A204.1 (cell line): ENCODE data around the gene ESR2.

ENCODE experiments used
- FAIRE-seq: peaks from 2 replicates; lab custom pipeline; 2012; peaks lifted over from hg19 to GRCh38; lab: Jason Lieb, UNC

ESR2 gene

GRCh38 chr14:64265222-64265621 is 28.9 kb downstream of the ESR2 start:
- FAIRE-seq: no peak

GRCh38 chr14:64260418-64260817 is 33.8 kb downstream of the ESR2 start:
- FAIRE-seq: no peak

GRCh38 chr14:64255756-64256155 is 38.4 kb downstream of the ESR2 start:
- no peak for FAIRE-seq

GRCh38 chr14:64253672-64254071 is 40.5 kb downstream of the ESR2 start:
- FAIRE-seq: no peak

- FAIRE-seq: no peak
Observed at GRCh38 chr14:64249363-64249762, 44.8 kb downstream of the ESR2 start.

GRCh38 chr14:64248689-64249088 is 45.5 kb downstream of the ESR2 start:
- no peak for FAIRE-seq

GRCh38 chr14:64247195-64247594 is 47.0 kb downstream of the ESR2 start:
- no peak for FAIRE-seq

- FAIRE-seq: no peak
Observed at GRCh38 chr14:64246688-64247087, 47.5 kb downstream of the ESR2 start.

GRCh38 chr14:64245491-64245890 is 48.7 kb downstream of the ESR2 start:
- no peak for FAIRE-seq

GRCh38 chr14:64244279-64244678 is 49.9 kb downstream of the ESR2 start:
- FAIRE-seq: no peak

- FAIRE-seq: no peak
Observed at GRCh38 chr14:64238631-64239030, 55.5 kb downstream of the ESR2 start.

- no peak for FAIRE-seq
Observed at GRCh38 chr14:64238049-64238448, 56.1 kb downstream of the ESR2 start.

- FAIRE-seq: no peak
Observed at GRCh38 chr14:64235652-64236640, 58.2 kb downstream of the ESR2 start.

- FAIRE-seq: no peak
Observed at GRCh38 chr14:64234877-64235651, 59.1 kb downstream of the ESR2 start.

GRCh38 chr14:64233531-64234190 is 60.5 kb downstream of the ESR2 start:
- no peak for FAIRE-seq

GRCh38 chr14:64232944-64233343 is 61.2 kb downstream of the ESR2 start:
- FAIRE-seq: no peak

- no peak for FAIRE-seq
Observed at GRCh38 chr14:64232095-64232838, 61.9 kb downstream of the ESR2 start.

- no peak for FAIRE-seq
Observed at GRCh38 chr14:64229489-64229888, 64.7 kb downstream of the ESR2 start.

- no peak for FAIRE-seq
Observed at GRCh38 chr14:64227856-64228255, 66.3 kb downstream of the ESR2 start.

- FAIRE-seq: no peak
Observed at GRCh38 chr14:64225151-64225757, 68.9 kb downstream of the ESR2 start.

GRCh38 chr14:64221391-64222003 is 72.7 kb downstream of the ESR2 start:
- FAIRE-seq: no peak
